ENCODE results near the gene C6orf62.
"Not testable (repeated sequence)": the region's sequence is repeated elsewhere in the genome, so short reads cannot be mapped to it uniquely, and the experiment has no call there.

Gene C6orf62

GRCh38 chr6:24743265-24743943, 24.4 kb upstream of the C6orf62 start:
- Histone ChIP-seq H3K4me1 (ENCODE audit: control insufficient read depth, insufficient read depth, low read length) (no peaks in the 10 kb centered on the region), H3K27me3 (ENCODE audit: control insufficient read depth, insufficient read depth, low read length, poor library complexity, severe bottlenecking) (no peaks in the 10 kb centered on the region), H3K36me3 (ENCODE audit: control insufficient read depth, insufficient read depth, low read length) (no peaks in the 10 kb centered on the region), H3K27ac (ENCODE audit: insufficient read depth, low read depth, low read length, poor library complexity, severe bottlenecking) (no peak overlapping the region), H3K9me3 (ENCODE audit: control insufficient read depth, low read length) (no peaks in the 10 kb centered on the region), H3K4me3 (ENCODE audit: insufficient read depth, low read depth, low read length) (no peak overlapping the region)
- 92 to 94% methylated on average over 2 of the region's 2 CpGs for WGBS, 2 experiments

GRCh38 chr6:24742216-24742738, 23.3 kb upstream of the C6orf62 start:
- Histone ChIP-seq H3K27me3 (ENCODE audit: control insufficient read depth, insufficient read depth, low read length, poor library complexity, severe bottlenecking) (no peaks in the 10 kb centered on the region), H3K27ac (ENCODE audit: insufficient read depth, low read depth, low read length, poor library complexity, severe bottlenecking) (no peak overlapping the region), H3K36me3 (ENCODE audit: control insufficient read depth, insufficient read depth, low read length) (no peaks in the 10 kb centered on the region), H3K4me1 (ENCODE audit: control insufficient read depth, insufficient read depth, low read length) (no peaks in the 10 kb centered on the region), H3K9me3 (ENCODE audit: control insufficient read depth, low read length) (no peaks in the 10 kb centered on the region), H3K4me3 (ENCODE audit: insufficient read depth, low read depth, low read length) (no peak overlapping the region)
- 94 to 95% methylated on average over 5 of the region's 5 CpGs for WGBS, 2 experiments

- no peaks in the 10 kb centered on the region for H3K9me3 ChIP-seq (ENCODE audit: control insufficient read depth, low read length)
- H3K4me3 ChIP-seq (ENCODE audit: insufficient read depth, low read depth, low read length): no peak overlapping the region
- no peaks in the 10 kb centered on the region for H3K27me3 ChIP-seq (ENCODE audit: control insufficient read depth, insufficient read depth, low read length, poor library complexity, severe bottlenecking)
- no peaks in the 10 kb centered on the region for H3K4me1 ChIP-seq (ENCODE audit: control insufficient read depth, insufficient read depth, low read length)
- H3K36me3 ChIP-seq (ENCODE audit: control insufficient read depth, insufficient read depth, low read length): no peaks in the 10 kb centered on the region
- no peak overlapping the region for H3K27ac ChIP-seq (ENCODE audit: insufficient read depth, low read depth, low read length, poor library complexity, severe bottlenecking)
Measured at GRCh38 chr6:24740861-24741260, 21.9 kb upstream of the C6orf62 start.

GRCh38 chr6:24738741-24739140, 19.8 kb upstream of the C6orf62 start:
- 92 to 96% methylated on average over 3 of the region's 3 CpGs for WGBS, 2 experiments
- H3K36me3 ChIP-seq (ENCODE audit: control insufficient read depth, insufficient read depth, low read length): no peaks in the 10 kb centered on the region
- H3K27me3 ChIP-seq (ENCODE audit: control insufficient read depth, insufficient read depth, low read length, poor library complexity, severe bottlenecking): no peaks in the 10 kb centered on the region

GRCh38 chr6:24734710-24735109, 15.8 kb upstream of the C6orf62 start:
- 90 to 91% methylated on average over 4 of the region's 4 CpGs for WGBS, 2 experiments
- H3K27me3 ChIP-seq (ENCODE audit: control insufficient read depth, insufficient read depth, low read length, poor library complexity, severe bottlenecking); H3K4me3 ChIP-seq (ENCODE audit: insufficient read depth, low read depth, low read length); H3K27ac ChIP-seq (ENCODE audit: insufficient read depth, low read depth, low read length, poor library complexity, severe bottlenecking); H3K4me1 ChIP-seq (ENCODE audit: control insufficient read depth, insufficient read depth, low read length); H3K9me3 ChIP-seq (ENCODE audit: control insufficient read depth, low read length); H3K36me3 ChIP-seq (ENCODE audit: control insufficient read depth, insufficient read depth, low read length): not testable (repeated sequence)

More at GRCh38 chr6:24738741-24739140, 19.8 kb upstream of the C6orf62 start:
- Histone ChIP-seq H3K4me3 (ENCODE audit: insufficient read depth, low read depth, low read length) (no peak overlapping the region), H3K9me3 (ENCODE audit: control insufficient read depth, low read length) (no peaks in the 10 kb centered on the region), H3K4me1 (ENCODE audit: control insufficient read depth, insufficient read depth, low read length) (no peaks in the 10 kb centered on the region), H3K27ac (ENCODE audit: insufficient read depth, low read depth, low read length, poor library complexity, severe bottlenecking) (no peak overlapping the region)

GRCh38 chr6:24734166-24734565, 15.2 kb upstream of the C6orf62 start:
- Histone ChIP-seq H3K36me3 (ENCODE audit: control insufficient read depth, insufficient read depth, low read length) (no peaks in the 10 kb centered on the region), H3K4me1 (ENCODE audit: control insufficient read depth, insufficient read depth, low read length) (no peaks in the 10 kb centered on the region), H3K27ac (ENCODE audit: insufficient read depth, low read depth, low read length, poor library complexity, severe bottlenecking) (no peak overlapping the region), H3K27me3 (ENCODE audit: control insufficient read depth, insufficient read depth, low read length, poor library complexity, severe bottlenecking) (no peaks in the 10 kb centered on the region), H3K9me3 (ENCODE audit: control insufficient read depth, low read length) (peaks cover 2% of the 10 kb centered on the region), H3K4me3 (ENCODE audit: insufficient read depth, low read depth, low read length) (no peak overlapping the region)
- WGBS, 2 experiments: 98 to 100% methylated on average over 1 of the region's 1 CpG

- not testable (repeated sequence) for H3K9me3 ChIP-seq (ENCODE audit: control insufficient read depth, low read length); H3K27ac ChIP-seq (ENCODE audit: insufficient read depth, low read depth, low read length, poor library complexity, severe bottlenecking); H3K4me1 ChIP-seq (ENCODE audit: control insufficient read depth, insufficient read depth, low read length); H3K27me3 ChIP-seq (ENCODE audit: control insufficient read depth, insufficient read depth, low read length, poor library complexity, severe bottlenecking); H3K36me3 ChIP-seq (ENCODE audit: control insufficient read depth, insufficient read depth, low read length); H3K4me3 ChIP-seq (ENCODE audit: insufficient read depth, low read depth, low read length)
- 89 to 91% methylated on average over 6 of the region's 6 CpGs for WGBS, 2 experiments
Measured at GRCh38 chr6:24731456-24732134, 12.6 kb upstream of the C6orf62 start.

GRCh38 chr6:24730653-24731052, 11.7 kb upstream of the C6orf62 start:
- H3K4me3 ChIP-seq (ENCODE audit: insufficient read depth, low read depth, low read length); H3K27ac ChIP-seq (ENCODE audit: insufficient read depth, low read depth, low read length, poor library complexity, severe bottlenecking); H3K4me1 ChIP-seq (ENCODE audit: control insufficient read depth, insufficient read depth, low read length); H3K9me3 ChIP-seq (ENCODE audit: control insufficient read depth, low read length); H3K36me3 ChIP-seq (ENCODE audit: control insufficient read depth, insufficient read depth, low read length); H3K27me3 ChIP-seq (ENCODE audit: control insufficient read depth, insufficient read depth, low read length, poor library complexity, severe bottlenecking): not testable (repeated sequence)
- WGBS, 2 experiments: 89 to 95% methylated on average over 3 of the region's 3 CpGs

- WGBS, 2 experiments: 87 to 94% methylated on average over 3 of the region's 3 CpGs
Measured at GRCh38 chr6:24723270-24723669, 4.3 kb upstream of the C6orf62 start.

GRCh38 chr6:24721461-24722215, 2.7 kb upstream of the C6orf62 start:
- Histone ChIP-seq H3K27me3 (ENCODE audit: control insufficient read depth, insufficient read depth, low read length, poor library complexity, severe bottlenecking) (no peaks in the 10 kb centered on the region), H3K9me3 (ENCODE audit: control insufficient read depth, low read length) (no peaks in the 10 kb centered on the region), H3K4me3 (ENCODE audit: insufficient read depth, low read depth, low read length) (peak overlapping the region; percentile 50), H3K4me1 (ENCODE audit: control insufficient read depth, insufficient read depth, low read length) (no peaks in the 10 kb centered on the region), H3K36me3 (ENCODE audit: control insufficient read depth, insufficient read depth, low read length) (no peaks in the 10 kb centered on the region), H3K27ac (ENCODE audit: insufficient read depth, low read depth, low read length, poor library complexity, severe bottlenecking) (peak overlapping the region; percentile 72)
- WGBS, 2 experiments: 25 to 26% methylated on average over 26 of the region's 26 CpGs

More at GRCh38 chr6:24723270-24723669, 4.3 kb upstream of the C6orf62 start:
- no peaks in the 10 kb centered on the region for H3K36me3 ChIP-seq (ENCODE audit: control insufficient read depth, insufficient read depth, low read length)
- no peaks in the 10 kb centered on the region for H3K4me1 ChIP-seq (ENCODE audit: control insufficient read depth, insufficient read depth, low read length)
- H3K9me3 ChIP-seq (ENCODE audit: control insufficient read depth, low read length): no peaks in the 10 kb centered on the region
- no peaks in the 10 kb centered on the region for H3K27me3 ChIP-seq (ENCODE audit: control insufficient read depth, insufficient read depth, low read length, poor library complexity, severe bottlenecking)
- no peak overlapping the region for H3K27ac ChIP-seq (ENCODE audit: insufficient read depth, low read depth, low read length, poor library complexity, severe bottlenecking)
- no peak overlapping the region for H3K4me3 ChIP-seq (ENCODE audit: insufficient read depth, low read depth, low read length)

All from ectodermal cell (in vitro differentiated cells).